AG10803 (cell line): Measurements from ENCODE around the gene IGF1R.

Experiments
- DNase-seq: peaks from one replicate; pipeline ENCODE4 v3.0.0; 2010; ENCODE audit warnings: low read depth
- H3K4me3 ChIP-seq: 2 replicates; pipeline ENCODE4 v1.5.1; 2011; ENCODE audit warnings: mild to moderate bottlenecking, low read length, control low read depth
- TF ChIP-seq, protein P1 (sequence below): conservative IDR thresholded peaks from 2 replicates; pipeline ENCODE4 v1.5.1; 2011; ENCODE audit warnings: mild to moderate bottlenecking, low read length, control low read depth, inconsistent platforms

Gene IGF1R

DNA sequence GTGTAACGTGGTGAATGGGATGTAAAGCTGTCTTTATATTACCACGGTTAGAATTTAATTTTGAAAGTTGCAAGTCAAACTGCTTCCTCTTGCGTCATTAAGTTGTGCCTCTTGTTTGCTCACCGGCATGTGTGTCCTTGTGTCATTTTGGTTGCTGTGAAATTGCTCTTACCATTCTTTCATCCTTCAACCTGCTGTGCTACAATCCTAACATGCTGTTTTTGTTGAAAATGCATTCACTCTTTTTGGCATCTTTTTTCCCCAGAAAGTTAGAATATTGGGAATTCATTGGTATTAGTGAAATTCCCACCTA lies 194.6 kb downstream of the IGF1R start:
- no peak for DNase-seq
- H3K4me3 ChIP-seq: no peak overlapping the region
- TF ChIP-seq, protein P1, sequence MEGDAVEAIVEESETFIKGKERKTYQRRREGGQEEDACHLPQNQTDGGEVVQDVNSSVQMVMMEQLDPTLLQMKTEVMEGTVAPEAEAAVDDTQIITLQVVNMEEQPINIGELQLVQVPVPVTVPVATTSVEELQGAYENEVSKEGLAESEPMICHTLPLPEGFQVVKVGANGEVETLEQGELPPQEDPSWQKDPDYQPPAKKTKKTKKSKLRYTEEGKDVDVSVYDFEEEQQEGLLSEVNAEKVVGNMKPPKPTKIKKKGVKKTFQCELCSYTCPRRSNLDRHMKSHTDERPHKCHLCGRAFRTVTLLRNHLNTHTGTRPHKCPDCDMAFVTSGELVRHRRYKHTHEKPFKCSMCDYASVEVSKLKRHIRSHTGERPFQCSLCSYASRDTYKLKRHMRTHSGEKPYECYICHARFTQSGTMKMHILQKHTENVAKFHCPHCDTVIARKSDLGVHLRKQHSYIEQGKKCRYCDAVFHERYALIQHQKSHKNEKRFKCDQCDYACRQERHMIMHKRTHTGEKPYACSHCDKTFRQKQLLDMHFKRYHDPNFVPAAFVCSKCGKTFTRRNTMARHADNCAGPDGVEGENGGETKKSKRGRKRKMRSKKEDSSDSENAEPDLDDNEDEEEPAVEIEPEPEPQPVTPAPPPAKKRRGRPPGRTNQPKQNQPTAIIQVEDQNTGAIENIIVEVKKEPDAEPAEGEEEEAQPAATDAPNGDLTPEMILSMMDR: no peak

DNA sequence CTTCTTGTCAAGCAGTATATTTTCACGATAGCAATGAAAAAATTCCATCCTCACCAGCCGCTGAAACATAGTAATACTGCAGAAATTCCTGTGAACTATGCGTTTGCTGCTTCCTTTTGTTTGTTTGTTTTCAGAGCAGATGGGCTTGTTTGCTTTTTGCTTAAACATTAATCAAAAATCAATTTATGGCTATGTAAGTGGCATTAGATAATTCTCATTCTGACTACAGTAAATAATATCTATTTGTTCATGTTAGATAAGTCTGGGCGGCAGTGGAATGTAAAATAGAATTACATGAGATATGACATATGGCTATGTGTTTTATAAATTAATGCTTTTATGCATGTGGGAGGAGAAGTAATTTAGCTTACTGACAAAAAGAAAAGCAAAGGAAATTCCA lies 195.5 kb downstream of the IGF1R start:
- no peak overlapping the region for H3K4me3 ChIP-seq
- TF ChIP-seq, protein P1: no peak
- no peak for DNase-seq

DNA sequence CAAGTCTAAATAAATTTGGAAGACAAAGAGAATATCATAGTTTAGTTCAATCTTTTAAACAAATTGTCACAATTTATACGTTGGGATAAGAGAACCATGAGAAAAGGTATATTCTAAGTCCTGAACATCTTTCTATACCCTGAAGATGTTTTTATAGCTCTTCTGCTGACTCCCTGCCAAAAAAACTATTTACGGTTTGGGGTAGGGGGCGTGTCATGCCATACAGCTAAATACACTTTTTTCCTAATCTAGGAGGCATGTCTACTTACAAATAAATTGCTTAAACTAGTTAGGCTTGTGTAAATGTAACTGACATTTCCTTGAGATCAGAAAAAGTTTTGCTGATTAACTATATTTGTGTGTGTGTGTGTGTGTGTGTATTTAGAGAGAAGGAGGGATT lies 195.9 kb downstream of the IGF1R start:
- H3K4me3 ChIP-seq: no peak overlapping the region
- TF ChIP-seq, protein P1: no peak
- no peak for DNase-seq

DNA sequence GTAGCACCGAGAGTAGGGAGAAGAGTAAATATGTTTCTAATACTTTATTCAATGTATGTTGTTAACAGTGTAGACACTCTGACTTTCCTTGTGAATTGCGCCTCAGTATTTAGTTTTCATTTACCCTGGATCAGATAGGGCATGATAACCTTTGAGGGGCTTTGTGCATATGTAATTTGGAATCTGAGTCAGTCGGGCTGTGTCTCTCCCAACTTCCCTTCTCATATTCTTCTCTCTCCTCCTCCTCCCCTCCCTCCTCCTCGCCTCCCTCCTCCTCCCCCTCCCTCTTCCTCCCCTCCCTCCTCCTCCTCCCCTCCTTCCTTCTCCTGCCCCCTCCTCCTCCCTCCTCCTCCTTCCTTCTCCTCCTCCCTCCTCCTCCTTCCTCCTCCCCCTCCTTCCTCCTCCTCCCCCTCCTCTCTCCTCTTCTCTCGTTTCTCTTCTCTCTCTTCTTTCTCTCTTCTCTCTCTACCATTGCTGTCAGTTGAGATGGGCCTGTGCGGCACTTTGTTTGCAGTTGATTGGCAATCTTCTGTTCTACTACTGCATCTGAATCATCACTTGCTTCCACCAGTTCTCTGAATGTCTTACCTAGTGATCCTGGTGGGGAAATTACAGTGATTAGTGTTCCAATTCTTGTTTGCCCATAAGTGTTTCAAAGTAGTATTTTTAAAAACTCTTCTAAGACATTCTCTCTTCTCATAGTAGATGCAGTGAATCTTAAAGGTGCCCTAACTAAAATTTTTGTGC lies 197.0 kb downstream of the IGF1R start:
- DNase-seq: no peak
- no peak overlapping the region for H3K4me3 ChIP-seq
- TF ChIP-seq, protein P1: no peak

DNA sequence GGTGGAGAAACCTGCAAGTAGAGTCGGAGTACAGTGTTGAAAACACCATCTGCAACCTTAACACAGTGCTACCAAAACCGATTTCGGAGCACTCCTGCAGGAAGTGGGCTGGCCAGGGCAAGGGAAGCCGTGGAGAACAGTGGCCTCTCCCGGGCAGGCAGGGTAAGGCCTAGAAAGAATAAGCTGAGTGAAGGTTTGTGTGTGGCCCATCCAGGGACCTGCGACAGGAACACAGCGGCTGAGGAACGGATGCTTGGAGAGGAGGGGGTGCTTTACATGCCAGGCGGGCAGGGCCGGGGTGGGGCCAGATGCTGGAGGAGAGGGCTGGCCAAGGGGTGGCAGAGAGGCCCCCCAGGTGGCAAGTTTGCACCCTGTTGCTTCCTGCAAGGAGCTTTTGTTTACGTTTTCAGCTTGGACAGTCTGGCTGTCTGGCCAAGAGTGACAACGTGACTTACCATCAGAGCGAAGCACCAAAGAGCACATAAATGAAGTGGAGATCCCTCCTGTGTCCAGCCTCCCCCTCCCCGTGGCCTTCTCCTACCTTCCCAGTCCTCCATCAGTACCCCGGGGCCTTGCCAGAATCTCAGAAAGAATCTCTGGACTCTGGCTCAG lies 202.7 kb downstream of the IGF1R start:
- H3K4me3 ChIP-seq: no peak overlapping the region
- TF ChIP-seq, protein P1: peak; percentile 84
- peak; percentile 73 for DNase-seq

DNA sequence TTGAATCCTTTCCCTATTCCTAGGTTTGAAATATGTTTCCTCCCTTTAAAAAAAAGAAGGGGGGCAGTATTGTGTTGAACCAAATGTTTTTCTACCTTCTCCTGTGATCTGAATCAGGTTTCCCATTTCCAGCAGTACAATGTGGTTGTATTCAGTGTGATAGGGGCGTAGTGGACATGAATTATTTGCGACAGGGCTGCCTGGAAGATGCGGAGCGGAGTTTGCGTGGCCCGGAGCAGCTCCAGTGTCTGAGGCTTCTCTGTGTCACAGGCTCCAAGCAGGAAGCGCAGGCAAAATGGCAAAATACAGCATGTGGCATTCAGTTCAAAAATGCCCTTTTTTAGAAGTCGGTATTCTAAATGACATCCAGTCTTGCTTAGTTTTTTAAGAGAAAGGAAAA lies 204.8 kb downstream of the IGF1R start:
- TF ChIP-seq, protein P1: no peak; the same call in 1 of the 2 replicates
- peak; percentile 93 for DNase-seq

More for the DNA sequence above, 204.8 kb downstream of the IGF1R start:
- H3K4me3 ChIP-seq: peak overlapping the region; percentile 69
